GM21528 (cell line): ENCODE data around the gene VRK2.
"Not testable (repeated sequence)": the region's sequence is repeated elsewhere in the genome, so short reads cannot be mapped to it uniquely, and the experiment has no call there.

Experiments used
- ATAC-seq: cut with Tn5 transposase; IDR thresholded peaks from one replicate; pipeline ENCODE4 v1.9.1; 2021; ENCODE audit warnings: mild to moderate bottlenecking, moderate library complexity; ENCODE audit not compliant: unreplicated experiment, low FRiP score

Gene VRK2

GRCh38 chr2:58052978-58053377, 6.4 kb downstream of the VRK2 start:
- no peak for ATAC-seq

DNA sequence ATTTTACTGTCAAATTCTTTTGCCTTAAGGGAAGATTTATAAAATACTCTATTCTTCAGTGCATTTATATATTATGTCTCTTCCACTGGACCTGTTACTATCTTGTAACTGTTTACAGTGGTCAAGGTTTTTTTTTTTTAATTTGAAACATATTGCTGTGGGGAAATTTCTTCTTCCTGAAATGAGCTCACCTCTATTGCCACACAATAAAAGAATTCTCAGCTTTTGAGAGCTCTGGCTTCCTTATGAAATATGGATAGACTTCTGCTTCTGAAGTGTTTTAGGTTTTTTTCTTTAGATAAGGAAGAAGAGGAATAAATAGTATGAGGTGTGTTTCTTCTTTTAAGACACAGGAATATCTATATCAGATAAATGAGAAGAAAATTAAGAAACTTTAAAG, 7.7 kb downstream of the VRK2 start:
- ATAC-seq, result no peak

GRCh38 chr2:58055033-58055786, 8.6 kb downstream of the VRK2 start:
- ATAC-seq, result no peak

GRCh38 chr2:58056192-58056916, 9.7 kb downstream of the VRK2 start:
- ATAC-seq, result no peak

- ATAC-seq, result no peak
These were observed 11.3 kb downstream of the VRK2 start for GRCh38 chr2:58057707-58058530.

DNA sequence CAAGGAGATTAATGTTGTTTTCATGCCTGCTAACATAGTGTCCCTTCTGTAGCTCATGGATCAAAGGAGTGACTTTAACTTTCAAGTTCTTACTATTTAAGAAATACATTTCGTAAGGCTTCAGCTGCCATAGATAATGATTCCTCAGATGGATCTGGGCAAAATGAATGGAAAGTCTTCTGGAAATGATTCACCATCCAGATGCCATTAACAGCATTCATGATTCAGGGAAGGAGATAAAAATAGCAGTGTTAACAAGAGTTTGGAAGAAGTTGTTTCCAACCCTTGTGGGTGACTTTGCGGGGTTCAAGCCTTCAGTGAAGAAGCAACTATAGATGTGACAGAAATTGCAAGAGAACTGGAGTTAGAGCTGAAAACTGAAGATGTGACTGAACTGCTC, 17.0 kb downstream of the VRK2 start:
- no peak for ATAC-seq

DNA sequence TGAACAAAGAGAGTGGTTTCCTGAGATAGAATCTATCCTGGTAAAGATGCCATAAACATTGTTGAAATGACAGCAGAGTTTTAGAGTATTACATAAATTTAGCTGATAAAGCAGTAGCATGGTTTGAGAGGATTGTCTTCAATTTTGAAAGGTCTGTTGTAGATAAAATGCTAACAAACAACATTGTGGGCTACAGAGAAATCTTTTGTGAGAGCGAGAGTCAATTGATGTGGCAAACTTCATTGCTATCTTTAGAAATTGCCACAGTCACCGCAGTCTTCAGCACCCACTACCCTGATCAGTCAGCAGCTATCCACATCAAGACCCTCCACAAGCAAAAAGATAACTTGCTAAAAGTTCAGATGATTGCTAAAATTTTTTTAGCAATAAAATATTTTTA, 17.5 kb downstream of the VRK2 start:
- ATAC-seq, result no peak

DNA sequence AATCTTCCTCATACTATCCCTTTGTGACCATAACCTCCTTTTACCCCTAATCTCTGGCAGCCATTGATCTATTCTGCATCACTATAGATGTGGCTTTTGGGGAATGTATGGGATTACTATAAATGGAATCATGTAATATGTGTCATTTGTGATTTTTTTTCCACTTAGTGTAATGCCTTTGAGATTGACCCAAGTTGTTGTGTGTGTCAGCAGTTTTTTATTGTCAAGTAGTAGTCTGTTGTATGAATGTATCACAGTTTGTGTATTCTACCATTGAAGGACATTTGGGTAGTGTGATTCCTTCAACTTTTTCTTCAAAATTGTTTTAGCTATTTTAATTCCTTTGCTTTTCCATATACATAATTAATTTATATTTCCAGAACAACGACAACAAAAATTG, 18.6 kb downstream of the VRK2 start:
- ATAC-seq, result no peak

- ATAC-seq, result no peak
These were observed 20.4 kb downstream of the VRK2 start for GRCh38 chr2:58067001-58067400.

DNA sequence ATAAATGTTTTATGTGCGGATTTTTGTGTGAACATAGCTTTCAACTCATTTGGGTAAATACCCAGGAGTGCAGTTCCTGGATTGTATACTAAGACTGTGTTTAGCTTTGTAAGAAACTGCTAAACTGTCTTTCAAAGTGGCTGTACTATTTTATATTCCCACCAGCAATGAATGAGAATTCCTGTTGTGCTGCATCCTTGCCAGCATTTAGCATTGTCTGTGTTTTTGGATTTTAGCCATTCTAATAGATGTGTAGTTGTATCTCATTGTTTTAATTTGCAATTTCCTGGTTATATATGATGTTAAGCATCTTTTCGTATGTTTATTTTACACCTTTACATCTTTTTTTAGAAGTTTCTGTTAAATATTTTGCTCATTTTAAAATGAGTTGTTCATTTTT, 24.2 kb downstream of the VRK2 start:
- no peak for ATAC-seq

GRCh38 chr2:58072102-58072501, 25.5 kb downstream of the VRK2 start:
- no peak for ATAC-seq

- ATAC-seq, result no peak
These were observed 26.4 kb downstream of the VRK2 start for GRCh38 chr2:58073008-58073407.

GRCh38 chr2:58073751-58074150, 27.1 kb downstream of the VRK2 start:
- ATAC-seq, result no peak

GRCh38 chr2:58081000-58081399, 34.4 kb downstream of the VRK2 start:
- ATAC-seq, result no peak

- ATAC-seq, result no peak
These were observed 42.5 kb downstream of the VRK2 start for GRCh38 chr2:58089081-58089480.

DNA sequence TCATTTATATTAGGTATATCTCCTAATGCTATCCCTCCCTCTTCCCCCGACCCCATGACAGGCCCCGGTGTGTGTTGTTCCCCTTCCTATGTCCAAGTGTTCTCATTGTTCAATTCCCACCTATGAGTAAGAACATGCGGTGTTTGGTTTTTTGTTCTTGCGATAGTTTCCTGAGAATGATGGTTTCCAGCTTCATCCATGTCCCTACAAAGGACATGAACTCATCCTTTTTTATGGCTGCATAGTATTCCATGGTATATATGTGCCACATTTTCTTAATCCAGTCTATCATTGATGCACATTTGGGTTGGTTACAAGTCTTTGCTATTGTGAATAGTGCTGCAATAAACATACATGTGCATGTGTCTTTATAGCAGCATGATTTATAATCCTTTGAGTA, 46.2 kb downstream of the VRK2 start:
- not testable (repeated sequence) for ATAC-seq

DNA sequence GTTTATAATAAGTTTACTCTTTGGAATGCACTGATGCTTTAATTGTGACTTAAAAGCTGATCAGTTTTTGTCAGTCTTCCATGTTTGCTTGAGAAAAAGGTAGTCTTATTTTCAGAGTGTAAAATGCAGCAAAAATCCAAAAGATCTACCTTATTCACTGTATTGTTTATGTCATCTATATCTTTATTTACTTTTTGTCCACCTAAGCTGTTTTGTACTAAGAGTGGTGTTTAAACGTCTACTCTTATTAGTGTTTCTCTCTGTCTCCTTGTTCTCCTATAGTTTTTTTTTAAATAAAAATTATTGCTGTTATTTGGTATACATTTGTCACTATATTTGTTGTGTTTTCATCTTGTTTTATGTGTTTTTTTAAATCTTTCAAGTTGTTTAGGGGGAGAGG, 50.4 kb downstream of the VRK2 start:
- ATAC-seq, result no peak

GRCh38 chr2:58098254-58099095, 51.9 kb downstream of the VRK2 start:
- no peak for ATAC-seq

GRCh38 chr2:58099096-58099769, 52.6 kb downstream of the VRK2 start:
- ATAC-seq, result no peak

DNA sequence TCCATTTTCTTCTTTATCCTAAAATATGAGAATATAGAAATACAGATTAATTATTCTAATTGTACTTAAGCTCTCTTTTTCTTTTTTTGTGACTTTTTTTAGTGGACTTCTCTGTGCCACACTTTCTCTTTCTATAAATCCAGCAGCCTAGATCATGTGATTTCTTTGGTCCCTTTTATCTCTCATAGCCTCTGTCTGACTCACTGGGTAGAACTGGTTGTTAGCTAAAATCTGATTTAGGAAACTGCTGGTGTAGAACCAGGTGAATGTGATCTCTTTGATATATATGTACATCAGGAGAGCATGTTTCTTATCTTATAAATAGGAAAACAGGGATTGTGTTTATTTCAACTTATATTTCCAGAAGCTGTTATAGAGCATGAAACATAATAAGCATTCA, 54.9 kb downstream of the VRK2 start:
- ATAC-seq, result no peak
